Endodermal cell (in vitro differentiated cells): ENCODE data around the gene SMIM35. TPM values are rescaled to one million over a fixed set of nuclear protein-coding genes. Genes with fewer than 3 reads are reported as not detected.

Experiments
- DNase-seq: peaks from one replicate; pipeline ENCODE4 v3.0.0-alpha.2; 2017
- H3K27ac ChIP-seq: 2 replicates; pipeline ENCODE4 v1.5.1; 2013; ENCODE audit warnings: mild to moderate bottlenecking, low read depth, low read length, moderate library complexity
- H3K27me3 ChIP-seq: 2 replicates; pipeline ENCODE4 v1.6.1; 2013; ENCODE audit warnings: mild to moderate bottlenecking, low read length, moderate library complexity; ENCODE audit not compliant: insufficient read depth, control insufficient read depth, poor library complexity, severe bottlenecking
- H3K36me3 ChIP-seq: 2 replicates; pipeline ENCODE4 v1.7.0; 2013; ENCODE audit warnings: mild to moderate bottlenecking, low read length, moderate library complexity; ENCODE audit not compliant: control insufficient read depth, insufficient read depth
- H3K4me1 ChIP-seq: one replicate; pipeline ENCODE4 v1.7.0; 2013; ENCODE audit warnings: low read length; ENCODE audit not compliant: control insufficient read depth, insufficient read depth
- H3K4me3 ChIP-seq: 2 replicates; pipeline ENCODE4 v1.5.1; 2013; ENCODE audit warnings: mild to moderate bottlenecking, low read length, moderate library complexity
- H3K9ac ChIP-seq: 2 replicates; pipeline ENCODE4 v1.6.1; 2013; ENCODE audit warnings: mild to moderate bottlenecking, low read length, moderate library complexity; ENCODE audit not compliant: poor library complexity, severe bottlenecking; ENCODE audit errors: extremely low read depth
- H3K9me3 ChIP-seq: 2 replicates; pipeline ENCODE4 v1.6.1; 2013; ENCODE audit warnings: mild to moderate bottlenecking, low read length, moderate library complexity; ENCODE audit not compliant: control insufficient read depth
- H3K27ac Mint-ChIP-seq: 2 replicates; pipeline ENCODE4 v1.8.0; 2020; ENCODE audit warnings: mixed read lengths
- H3K27me3 Mint-ChIP-seq: 2 replicates; pipeline ENCODE4 v1.8.0; 2021; ENCODE audit warnings: mild to moderate bottlenecking, mixed read lengths; ENCODE audit not compliant: insufficient read depth
- H3K36me3 Mint-ChIP-seq: 2 replicates; pipeline ENCODE4 v1.8.0; 2020; ENCODE audit warnings: low read depth, mixed read lengths
- H3K4me1 Mint-ChIP-seq: 2 replicates; pipeline ENCODE4 v1.8.0; 2020; ENCODE audit warnings: mixed read lengths
- H3K4me3 Mint-ChIP-seq: 2 replicates; pipeline ENCODE4 v1.8.0; 2020; ENCODE audit warnings: mild to moderate bottlenecking, moderate library complexity, mixed read lengths
- H3K9me3 Mint-ChIP-seq: 2 replicates; pipeline ENCODE4 v1.8.0; 2020; ENCODE audit warnings: mild to moderate bottlenecking, mixed read lengths
- WGBS, 2 experiments: methylation state at CpG; one replicate each; pipeline versions ENCODE4 v1.1.5 to v1.1.7; 2013; ENCODE audit warnings: missing lambda C conversion rate in 2 of 2, mixed read lengths in 1 of 2; ENCODE audit not compliant: insufficient coverage in 1 of 2, insufficient read length in 1 of 2; 5-methylcytosine and 5-hydroxymethylcytosine counted together
- total RNA-seq, 2 donors: library from RNA; stranded (reverse); fragmentation: NEBNext Ultra II Directional in 1 of 2; extraction: Animal tissue kit (Norgen Biotek cat#: 25700) in 1 of 2; gene quantifications; 2 replicates in 1 of 2; 3 replicates in 1 of 2; pipeline ENCODE4 v1.2.1, GENCODE V29; 2021
- TF ChIP-seq, protein P1 (sequence below): fragments of 200-600 bp; sonication (generic); conservative IDR thresholded peaks from 2 replicates; pipeline ENCODE4 v1.5.0; 2021; ENCODE audit warnings: antibody characterized with exemption, mild to moderate bottlenecking

SMIM35 gene
- total RNA-seq, 2 donors from 2014 or later, result not detected

DNA sequence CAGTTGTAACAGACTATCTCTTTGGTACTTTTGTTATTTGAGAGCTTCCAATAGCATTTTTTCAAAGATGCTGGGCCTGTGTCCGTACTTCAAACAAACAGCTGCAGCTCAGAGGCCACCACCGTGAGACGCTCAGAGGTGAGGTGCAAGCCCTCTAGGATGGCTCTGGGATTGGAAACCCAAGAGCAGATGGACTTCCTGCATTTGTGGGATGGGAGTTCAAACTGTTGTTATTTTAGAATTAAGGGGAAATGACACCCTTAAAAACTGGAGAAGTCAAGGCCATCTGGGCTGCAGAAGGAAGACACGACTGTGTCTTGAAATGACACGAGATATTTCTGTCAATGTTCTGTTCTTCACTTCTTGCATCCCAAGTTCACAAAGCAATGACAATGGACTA lies 109.7 kb downstream of the SMIM35 start:
- peaks cover 11% of the 10 kb centered on the region for H3K4me1 Mint-ChIP-seq
- H3K4me1 ChIP-seq, result peaks cover 4% of the 10 kb centered on the region
- WGBS, 2 experiments, result 80 to 93% methylated on average over 4 to 5 of the region's 5 CpGs
- no peaks in the 10 kb centered on the region for H3K27me3 ChIP-seq
- no peaks in the 10 kb centered on the region for H3K9me3 ChIP-seq
- no peaks in the 10 kb centered on the region for H3K36me3 Mint-ChIP-seq
- TF ChIP-seq, protein P1, sequence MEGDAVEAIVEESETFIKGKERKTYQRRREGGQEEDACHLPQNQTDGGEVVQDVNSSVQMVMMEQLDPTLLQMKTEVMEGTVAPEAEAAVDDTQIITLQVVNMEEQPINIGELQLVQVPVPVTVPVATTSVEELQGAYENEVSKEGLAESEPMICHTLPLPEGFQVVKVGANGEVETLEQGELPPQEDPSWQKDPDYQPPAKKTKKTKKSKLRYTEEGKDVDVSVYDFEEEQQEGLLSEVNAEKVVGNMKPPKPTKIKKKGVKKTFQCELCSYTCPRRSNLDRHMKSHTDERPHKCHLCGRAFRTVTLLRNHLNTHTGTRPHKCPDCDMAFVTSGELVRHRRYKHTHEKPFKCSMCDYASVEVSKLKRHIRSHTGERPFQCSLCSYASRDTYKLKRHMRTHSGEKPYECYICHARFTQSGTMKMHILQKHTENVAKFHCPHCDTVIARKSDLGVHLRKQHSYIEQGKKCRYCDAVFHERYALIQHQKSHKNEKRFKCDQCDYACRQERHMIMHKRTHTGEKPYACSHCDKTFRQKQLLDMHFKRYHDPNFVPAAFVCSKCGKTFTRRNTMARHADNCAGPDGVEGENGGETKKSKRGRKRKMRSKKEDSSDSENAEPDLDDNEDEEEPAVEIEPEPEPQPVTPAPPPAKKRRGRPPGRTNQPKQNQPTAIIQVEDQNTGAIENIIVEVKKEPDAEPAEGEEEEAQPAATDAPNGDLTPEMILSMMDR, result no peak
- no peak overlapping the region for H3K4me3 Mint-ChIP-seq
- H3K9me3 Mint-ChIP-seq, result peaks cover 9% of the 10 kb centered on the region
- H3K27ac ChIP-seq, result no peak overlapping the region
- H3K27me3 Mint-ChIP-seq, result peaks cover 30% of the 10 kb centered on the region
- no peak for DNase-seq
- H3K4me3 ChIP-seq, result no peak overlapping the region
- no peaks in the 10 kb centered on the region for H3K36me3 ChIP-seq
- no peak overlapping the region for H3K9ac ChIP-seq
- no peak overlapping the region for H3K27ac Mint-ChIP-seq

- 87 to 89% methylated on average over 3 to 4 of the region's 4 CpGs for WGBS, 2 experiments
- Histone ChIP-seq H3K27me3 (no peaks in the 10 kb centered on the region), H3K9ac (no peak overlapping the region), H3K4me3 (no peak overlapping the region), H3K27ac (no peak overlapping the region), H3K4me1 (peaks cover 4% of the 10 kb centered on the region), H3K36me3 (no peaks in the 10 kb centered on the region), H3K9me3 (no peaks in the 10 kb centered on the region)
- H3K9me3 Mint-ChIP-seq, result peaks cover 9% of the 10 kb centered on the region
- H3K4me3 Mint-ChIP-seq, result no peak overlapping the region
- H3K27ac Mint-ChIP-seq, result no peak overlapping the region
- DNase-seq, result no peak
- no peaks in the 10 kb centered on the region for H3K36me3 Mint-ChIP-seq
- TF ChIP-seq, protein P1, result no peak
- peaks cover 11% of the 10 kb centered on the region for H3K4me1 Mint-ChIP-seq
- peaks cover 27% of the 10 kb centered on the region for H3K27me3 Mint-ChIP-seq
These were observed 110.3 kb downstream of the SMIM35 start for GRCh38 chr11:117976445-117976844.

DNA sequence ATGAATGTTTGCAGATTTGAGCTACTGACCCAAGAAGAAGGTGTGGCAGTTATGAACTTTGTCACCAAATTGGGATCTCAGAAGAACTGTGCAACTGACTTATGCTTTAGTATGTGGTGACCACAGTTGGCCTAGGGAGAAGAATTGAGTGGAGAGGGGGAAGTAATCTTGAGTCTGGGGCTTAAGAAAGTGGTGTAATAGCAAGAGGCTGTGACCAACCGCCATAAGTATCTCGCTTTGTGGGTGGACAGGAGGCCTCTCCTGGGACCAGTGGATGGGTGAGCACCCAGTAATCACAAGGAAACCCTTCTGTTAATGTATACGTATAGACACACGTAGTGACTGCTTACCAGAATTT lies 113.3 kb downstream of the SMIM35 start:
- DNase-seq, result no peak
- Histone ChIP-seq H3K4me3 (no peak overlapping the region), H3K36me3 (no peaks in the 10 kb centered on the region), H3K27me3 (peaks cover 3% of the 10 kb centered on the region), H3K9me3 (no peaks in the 10 kb centered on the region), H3K4me1 (no peaks in the 10 kb centered on the region), H3K27ac (no peak overlapping the region), H3K9ac (no peak overlapping the region)
- WGBS, 2 experiments, result 93 to 94% methylated on average over 4 of the region's 4 CpGs
- peaks cover 6% of the 10 kb centered on the region for H3K9me3 Mint-ChIP-seq
- TF ChIP-seq, protein P1, result no peak
- H3K4me1 Mint-ChIP-seq, result peaks cover 2% of the 10 kb centered on the region
- no peak overlapping the region for H3K4me3 Mint-ChIP-seq
- H3K27me3 Mint-ChIP-seq, result peaks cover 24% of the 10 kb centered on the region
- H3K27ac Mint-ChIP-seq, result no peak overlapping the region
- H3K36me3 Mint-ChIP-seq, result no peaks in the 10 kb centered on the region
